Measurements from ENCODE around the gene ZBTB8OS.

Gene ZBTB8OS

GRCh38 chr1:32618673-32619221 lies 31.6 kb downstream of the ZBTB8OS start:
- H3K4me3 ChIP-seq (ENCODE audit: low read depth, low read length), result no peak overlapping the region
- DNase-seq (ENCODE audit: low read depth), result no peak

GRCh38 chr1:32613472-32613871 lies 36.9 kb downstream of the ZBTB8OS start:
- no peak overlapping the region for H3K4me3 ChIP-seq (ENCODE audit: low read depth, low read length)
- no peak for DNase-seq (ENCODE audit: low read depth)

DNA sequence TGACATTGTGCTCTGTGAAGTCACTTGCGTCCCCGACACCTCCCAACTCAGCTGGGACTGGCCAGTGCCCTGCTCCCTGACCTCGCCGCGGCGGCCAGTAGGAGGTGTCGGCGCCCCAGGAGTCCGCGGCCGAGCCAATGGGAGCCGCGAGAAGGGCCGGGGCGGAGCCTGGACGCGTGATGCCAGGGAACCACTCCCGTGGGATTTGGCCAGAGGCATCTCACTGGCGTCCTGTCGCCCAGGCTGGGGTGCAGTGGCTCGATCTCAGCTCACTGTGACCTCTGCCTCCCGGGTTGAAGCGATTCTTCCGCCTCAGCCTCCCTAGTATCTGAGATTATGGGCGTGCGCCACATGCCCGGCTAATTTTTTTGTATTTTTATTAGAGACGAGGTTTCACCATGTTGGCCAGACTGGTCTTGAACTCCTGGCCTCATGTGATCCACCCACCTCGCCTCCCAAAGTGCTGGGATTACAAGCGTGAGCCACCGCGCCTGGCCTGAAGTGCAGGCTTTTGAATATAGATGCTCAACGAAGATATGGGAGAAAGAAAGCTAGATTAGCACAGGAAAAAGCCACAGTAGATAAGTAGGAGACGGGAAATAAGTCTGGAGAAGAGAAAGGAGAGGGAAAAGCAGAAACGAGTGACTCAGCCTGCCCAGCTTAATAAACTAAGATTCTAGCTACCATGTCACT lies 38.0 kb downstream of the ZBTB8OS start:
- DNase-seq (ENCODE audit: low read depth), result no peak
- H3K4me3 ChIP-seq (ENCODE audit: low read depth, low read length), result peak overlapping the region; percentile 47

DNA sequence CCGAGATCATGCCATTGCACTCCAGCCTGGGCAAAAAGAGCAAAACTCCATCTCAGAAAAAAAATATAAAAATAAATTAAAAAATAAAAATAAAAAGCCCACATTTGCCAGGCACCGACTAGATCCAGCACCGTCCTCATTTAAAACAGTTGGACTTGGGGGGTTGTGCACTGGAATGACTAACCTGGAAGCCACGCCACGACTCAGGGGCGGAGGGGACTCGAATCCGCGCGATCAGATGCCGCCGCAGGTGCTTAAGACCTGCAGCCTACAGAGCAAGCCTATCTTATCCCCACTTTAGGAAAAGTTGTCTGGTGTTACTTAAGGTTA lies 38.5 kb downstream of the ZBTB8OS start:
- DNase-seq (ENCODE audit: low read depth), result no peak
- peak overlapping the region; percentile 47 for H3K4me3 ChIP-seq (ENCODE audit: low read depth, low read length)

DNA sequence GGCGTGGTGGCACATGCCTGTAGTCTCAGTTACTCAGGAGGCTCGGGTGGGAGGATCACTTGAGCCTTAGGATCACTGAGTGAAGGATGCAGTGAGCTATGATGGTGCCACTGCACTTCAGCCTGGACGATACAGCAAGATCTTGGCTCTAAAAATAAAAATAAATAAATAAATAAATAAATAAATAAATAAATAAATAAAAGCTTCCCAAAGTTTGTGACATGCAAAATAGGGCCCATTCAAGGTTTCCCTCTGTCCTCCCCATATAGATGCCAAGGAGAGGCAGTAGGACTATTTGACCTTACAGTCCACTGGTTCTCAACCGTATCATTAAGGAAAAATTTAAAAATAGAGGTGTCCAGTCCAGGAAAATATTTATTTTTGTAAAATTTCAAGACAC lies 41.2 kb downstream of the ZBTB8OS start:
- no peak overlapping the region for H3K4me3 ChIP-seq (ENCODE audit: low read depth, low read length)

GRCh38 chr1:32606565-32607371 lies 43.6 kb downstream of the ZBTB8OS start:
- H3K4me3 ChIP-seq (ENCODE audit: low read depth, low read length), result no peak overlapping the region
- DNase-seq (ENCODE audit: low read depth), result no peak

More for the DNA sequence above, 41.2 kb downstream of the ZBTB8OS start:
- no peak for DNase-seq (ENCODE audit: low read depth)

DNA sequence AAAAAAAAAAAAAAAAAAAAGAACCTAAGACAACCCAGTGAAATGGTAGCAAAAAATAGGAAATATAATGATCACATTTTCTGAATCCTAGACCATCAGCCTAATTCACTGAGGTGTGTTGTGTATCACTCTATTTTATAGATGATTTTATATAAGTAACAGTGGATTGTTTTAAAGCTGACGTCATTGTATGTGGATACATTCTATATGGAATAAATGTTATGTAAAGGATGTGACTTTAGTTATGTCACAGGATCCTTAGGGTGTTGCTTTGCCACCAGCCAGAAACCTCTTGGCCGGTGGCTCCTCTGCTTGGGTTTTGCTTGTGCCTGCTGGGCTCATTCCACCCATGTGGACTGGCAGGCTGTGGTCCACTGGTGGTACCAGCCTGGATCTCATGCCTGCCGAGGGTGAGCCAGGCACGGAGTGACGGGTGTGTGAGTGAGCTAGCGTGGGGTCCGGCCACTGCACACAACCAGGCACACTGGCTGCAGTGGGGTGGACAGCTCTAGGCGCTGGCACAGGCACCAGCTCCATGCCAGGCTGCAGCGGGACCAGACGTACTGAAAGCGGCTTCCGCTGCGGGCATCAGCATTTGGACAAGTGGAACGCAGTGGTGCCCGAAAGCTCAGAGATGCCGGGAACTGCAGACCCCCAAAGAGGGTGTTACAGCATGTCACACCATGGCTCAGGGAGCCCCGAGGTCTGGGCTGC lies 44.5 kb downstream of the ZBTB8OS start:
- H3K4me3 ChIP-seq (ENCODE audit: low read depth, low read length), result no peak overlapping the region
- no peak for DNase-seq (ENCODE audit: low read depth)

DNA sequence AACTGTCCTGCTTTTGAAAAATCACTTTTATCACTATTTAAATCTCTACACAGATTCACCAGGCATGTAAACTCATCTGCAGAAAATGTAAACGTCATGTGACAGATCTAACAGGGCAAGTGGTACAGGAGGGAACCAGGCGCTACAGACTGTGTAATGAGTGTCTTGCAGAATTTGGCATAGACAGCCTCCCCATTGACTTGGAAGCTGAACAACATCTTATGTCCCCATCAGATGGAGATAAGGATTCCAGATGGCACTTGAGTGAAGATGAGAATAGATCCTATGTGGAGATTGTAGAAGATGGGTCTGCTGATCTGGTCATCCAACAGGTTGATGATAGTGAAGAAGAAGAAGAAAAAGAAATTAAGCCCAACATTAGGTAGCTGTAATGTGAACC lies 50.3 kb downstream of the ZBTB8OS start:
- H3K4me3 ChIP-seq (ENCODE audit: low read depth, low read length), result no peak overlapping the region
- DNase-seq (ENCODE audit: low read depth), result no peak

GRCh38 chr1:32592943-32593342 lies 57.4 kb downstream of the ZBTB8OS start:
- DNase-seq (ENCODE audit: low read depth), result peak; percentile 28

DNA sequence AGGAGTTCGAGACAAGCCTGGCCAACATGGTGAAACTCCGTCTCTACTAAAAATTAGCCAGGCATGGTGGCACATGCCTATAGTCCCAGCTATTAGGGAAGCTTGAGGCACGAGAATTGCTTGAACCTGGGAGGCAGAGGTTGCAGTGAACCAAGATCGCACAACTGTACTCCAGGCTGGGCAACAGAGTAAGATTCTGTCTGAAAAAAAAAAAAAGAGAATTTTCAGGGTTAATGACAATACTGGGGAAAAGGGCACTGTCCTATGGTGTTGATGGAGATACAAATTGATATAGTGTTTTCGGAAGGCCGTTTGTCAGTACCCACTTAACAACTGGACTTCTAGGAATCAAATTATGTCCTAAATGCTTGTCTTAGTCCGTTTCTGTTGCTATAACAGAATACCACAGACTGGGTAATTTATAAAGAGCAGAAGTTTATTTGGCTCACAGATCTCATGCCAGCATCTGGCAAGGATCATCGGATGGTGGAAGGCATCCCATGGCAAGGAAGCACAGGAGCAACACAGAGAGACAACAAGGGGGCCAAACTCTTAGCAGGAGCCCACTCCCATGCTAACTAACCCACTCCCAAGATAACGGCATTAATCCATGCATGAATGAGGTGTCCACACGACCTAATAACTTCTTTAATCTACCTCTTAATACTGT lies 69.9 kb downstream of the ZBTB8OS start:
- DNase-seq (ENCODE audit: low read depth), result no peak
- H3K4me3 ChIP-seq (ENCODE audit: low read depth, low read length), result no peak overlapping the region

More at GRCh38 chr1:32592943-32593342, 57.4 kb downstream of the ZBTB8OS start:
- H3K4me3 ChIP-seq (ENCODE audit: low read depth, low read length), result no peak overlapping the region
